IPS DF 6.9 (cell line): ENCODE results near the gene HDGFL3.
"Not testable (repeated sequence)": the region's sequence is repeated elsewhere in the genome, so short reads cannot be mapped to it uniquely, and the experiment has no call there.

Source experiments
- DNase-seq: peaks from one replicate; pipeline ENCODE4 v3.0.0-alpha.2; 2013; ENCODE audit warnings: low read depth, low spot score
- H3K27ac ChIP-seq: one replicate; pipeline ENCODE4 v1.5.1; 2013; ENCODE audit warnings: low read length, control low read depth
- H3K27me3 ChIP-seq: 2 replicates; pipeline ENCODE4 v1.6.1; 2013; ENCODE audit warnings: mild to moderate bottlenecking, low read length; ENCODE audit not compliant: control insufficient read depth, insufficient read depth
- H3K36me3 ChIP-seq: 2 replicates; pipeline ENCODE4 v1.6.1; 2013; ENCODE audit warnings: low read length; ENCODE audit not compliant: control insufficient read depth, insufficient read depth
- H3K4me1 ChIP-seq: 2 replicates; pipeline ENCODE4 v1.6.1; 2013; ENCODE audit warnings: low read length; ENCODE audit not compliant: control insufficient read depth, insufficient read depth
- H3K4me3 ChIP-seq: 2 replicates; pipeline ENCODE4 v1.5.1; 2013; ENCODE audit warnings: mild to moderate bottlenecking, low read length
- H3K9me3 ChIP-seq: 2 replicates; pipeline ENCODE4 v1.6.1; 2013; ENCODE audit warnings: low read length, inconsistent platforms; ENCODE audit not compliant: control insufficient read depth, insufficient read depth
- WGBS: extraction: QIAGEN DNeasy Blood & Tissue Kit; methylation state at CpG from one replicate; pipeline ENCODE4 v1.1.7; 2013; ENCODE audit warnings: mixed read lengths, missing lambda C conversion rate; ENCODE audit not compliant: insufficient read length, insufficient coverage; 5-methylcytosine and 5-hydroxymethylcytosine counted together

Gene HDGFL3

DNA sequence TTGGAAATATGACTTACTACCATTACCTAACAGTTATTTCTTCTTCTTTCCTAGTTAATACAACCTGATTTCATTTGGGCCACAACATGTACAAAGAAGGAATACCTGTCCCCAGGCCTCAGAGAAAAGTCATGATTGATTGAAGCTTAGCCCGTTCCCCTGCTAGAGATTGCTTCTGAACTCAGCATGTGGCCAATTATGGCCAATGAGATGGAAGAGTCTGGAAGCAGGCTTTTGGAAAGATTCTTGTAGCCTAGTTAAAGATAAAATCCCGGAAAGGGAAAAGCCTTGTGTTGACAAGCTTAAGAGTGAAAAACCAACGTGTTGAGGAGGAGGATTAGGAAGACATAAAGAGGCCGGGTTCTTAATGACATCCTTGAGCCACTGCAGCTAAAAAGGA lies 117.2 kb downstream of the HDGFL3 start:
- Histone ChIP-seq H3K36me3 (no peaks in the 10 kb centered on the region), H3K4me3 (no peak overlapping the region), H3K27me3 (no peaks in the 10 kb centered on the region), H3K9me3 (no peaks in the 10 kb centered on the region), H3K4me1 (no peaks in the 10 kb centered on the region), H3K27ac (no peak overlapping the region)
- no CpG with 5 or more reads among the region's 4 CpGs for WGBS
- DNase-seq, result no peak

DNA sequence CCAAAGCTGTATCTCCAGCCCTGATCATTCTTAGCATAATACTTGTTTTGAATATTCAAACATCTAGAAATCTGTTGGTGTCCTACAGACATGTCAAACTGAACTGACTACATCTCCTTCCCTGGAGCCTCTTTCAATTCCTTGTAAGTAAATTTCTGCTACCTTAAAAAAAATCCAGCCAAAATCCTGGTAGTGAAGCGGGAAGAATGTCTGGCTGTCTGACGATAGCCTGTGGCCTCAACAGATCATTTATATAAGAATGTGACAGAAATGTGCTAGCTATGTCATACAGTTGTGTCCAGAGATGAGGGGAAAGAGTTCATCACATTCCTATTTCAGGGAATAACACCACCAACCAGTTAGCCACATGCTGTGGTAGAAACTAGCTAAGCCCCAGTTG lies 118.7 kb downstream of the HDGFL3 start:
- H3K4me3 ChIP-seq, result no peak overlapping the region
- no CpG with 5 or more reads among the region's 2 CpGs for WGBS
- H3K27me3 ChIP-seq, result no peaks in the 10 kb centered on the region
- H3K9me3 ChIP-seq, result no peaks in the 10 kb centered on the region
- H3K36me3 ChIP-seq, result no peaks in the 10 kb centered on the region
- DNase-seq, result no peak
- H3K27ac ChIP-seq, result no peak overlapping the region
- H3K4me1 ChIP-seq, result no peaks in the 10 kb centered on the region

DNA sequence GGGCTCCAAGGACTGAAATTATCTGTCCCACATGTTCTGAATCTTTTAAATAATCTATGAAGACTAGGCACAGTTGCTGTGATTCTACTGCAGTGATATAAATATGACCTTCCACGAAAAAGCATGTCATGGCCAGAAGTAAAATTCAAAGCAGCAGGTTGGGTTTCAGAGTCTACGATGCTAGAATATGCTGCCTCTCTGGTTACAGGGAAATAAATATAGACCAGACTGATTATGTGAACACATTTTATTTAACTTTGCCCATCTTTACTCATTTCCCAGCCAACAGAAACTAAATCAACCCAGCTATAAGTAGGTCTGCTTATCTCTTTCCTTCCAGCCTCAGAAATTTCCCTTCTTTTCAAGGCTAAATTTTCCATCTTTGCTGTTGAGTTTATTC lies 120.0 kb downstream of the HDGFL3 start:
- Histone ChIP-seq H3K4me3 (no peak overlapping the region), H3K9me3 (no peaks in the 10 kb centered on the region), H3K27ac (no peak overlapping the region), H3K36me3 (no peaks in the 10 kb centered on the region), H3K27me3 (no peaks in the 10 kb centered on the region), H3K4me1 (no peaks in the 10 kb centered on the region)
- DNase-seq, result no peak
- no CpG with 5 or more reads among the region's 2 CpGs for WGBS

DNA sequence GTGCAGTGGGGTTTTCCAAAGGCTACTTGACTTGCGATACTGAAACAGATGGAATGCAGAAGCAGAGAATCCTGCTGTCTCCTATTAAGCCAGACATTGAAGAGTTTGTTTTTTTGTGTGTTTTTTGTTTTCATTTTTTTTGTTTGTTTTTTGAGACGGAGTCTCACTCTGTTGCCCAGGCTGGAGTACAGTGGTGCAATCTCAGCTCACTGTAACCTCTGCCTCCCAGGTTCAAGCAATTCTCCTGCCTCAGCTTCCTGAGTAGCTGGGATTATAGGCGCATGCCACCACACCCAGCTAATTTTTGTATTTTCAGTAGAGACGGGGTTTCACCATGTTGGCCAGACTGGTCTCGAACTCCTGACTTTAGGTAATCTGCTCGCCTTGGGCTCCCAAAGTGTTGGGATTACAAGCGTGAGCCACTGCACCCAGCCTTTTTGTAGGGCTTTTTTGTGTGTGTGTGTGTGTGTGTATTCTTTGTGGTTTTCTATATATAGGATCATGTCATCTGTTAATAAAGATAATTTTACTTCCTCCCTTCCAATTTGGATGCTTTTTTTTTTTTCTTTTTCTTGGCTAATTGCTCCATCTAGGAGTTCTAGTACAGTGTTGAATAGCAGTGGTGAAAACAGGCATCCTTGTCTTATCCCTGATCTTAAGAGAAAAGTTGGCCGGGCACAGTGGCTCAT lies 121.6 kb downstream of the HDGFL3 start:
- no CpG with 5 or more reads among the region's 8 CpGs for WGBS
- not testable (repeated sequence) for H3K4me3 ChIP-seq, H3K27me3 ChIP-seq, H3K27ac ChIP-seq, H3K4me1 ChIP-seq, H3K36me3 ChIP-seq, H3K9me3 ChIP-seq, DNase-seq

DNA sequence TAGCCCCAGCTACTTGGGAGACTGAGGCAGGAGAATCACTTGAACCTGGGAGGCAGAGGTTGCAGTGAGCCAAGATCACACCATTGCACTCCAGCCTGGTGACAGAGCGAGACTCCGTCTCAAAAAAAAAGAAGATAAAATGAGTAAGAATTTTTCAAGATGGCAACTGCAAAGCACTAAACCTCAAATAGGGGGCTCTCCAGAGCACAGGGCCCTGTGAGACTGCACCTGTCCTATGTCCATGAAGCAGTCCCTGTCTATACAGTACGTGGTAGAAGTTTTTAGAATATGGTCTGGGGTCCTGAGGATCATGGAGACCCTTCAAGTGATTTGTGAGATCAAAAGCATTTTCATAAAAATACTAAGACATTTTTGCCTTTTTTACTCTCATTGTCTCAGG lies 122.2 kb downstream of the HDGFL3 start:
- H3K4me1 ChIP-seq, H3K9me3 ChIP-seq, H3K27ac ChIP-seq, H3K27me3 ChIP-seq, H3K36me3 ChIP-seq, DNase-seq, H3K4me3 ChIP-seq: not testable (repeated sequence)
- no CpG with 5 or more reads among the region's 3 CpGs for WGBS

DNA sequence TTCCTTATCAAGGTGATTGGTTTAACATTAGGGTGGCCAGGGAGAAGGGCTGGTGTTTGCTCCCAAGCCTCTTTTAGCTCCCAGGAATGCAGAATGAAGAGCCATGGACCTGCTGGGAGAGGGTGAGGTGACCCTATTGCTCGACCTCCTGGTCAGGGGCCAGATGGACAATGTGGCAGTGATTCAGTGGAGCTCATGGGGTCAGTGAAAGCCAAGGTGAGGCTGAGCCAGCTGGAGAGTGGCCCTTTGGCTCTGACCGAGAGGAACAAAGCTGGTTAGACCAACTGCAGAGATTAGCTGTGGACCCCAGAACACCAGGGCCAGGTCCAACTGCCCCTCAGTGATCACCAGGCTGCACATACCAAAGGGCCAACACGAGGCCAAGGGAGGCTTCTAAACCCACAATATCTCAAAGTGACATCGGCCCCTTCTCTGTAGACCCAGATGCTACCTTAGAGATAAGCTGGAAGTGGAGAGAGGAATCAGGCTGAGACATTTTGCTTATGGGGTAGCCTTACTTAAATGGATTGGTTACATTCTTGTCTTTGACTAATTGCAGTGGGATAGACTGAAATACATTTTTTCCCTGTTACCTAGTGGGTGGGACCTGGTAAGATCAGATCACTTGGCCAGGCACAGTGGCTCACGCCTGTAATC lies 124.8 kb downstream of the HDGFL3 start:
- H3K36me3 ChIP-seq, result no peaks in the 10 kb centered on the region
- no peak overlapping the region for H3K4me3 ChIP-seq
- no peak overlapping the region for H3K27ac ChIP-seq
- no peaks in the 10 kb centered on the region for H3K27me3 ChIP-seq
- WGBS, result no CpG with 5 or more reads among the region's 5 CpGs
- no peaks in the 10 kb centered on the region for H3K4me1 ChIP-seq
- no peak for DNase-seq
- H3K9me3 ChIP-seq, result no peaks in the 10 kb centered on the region

DNA sequence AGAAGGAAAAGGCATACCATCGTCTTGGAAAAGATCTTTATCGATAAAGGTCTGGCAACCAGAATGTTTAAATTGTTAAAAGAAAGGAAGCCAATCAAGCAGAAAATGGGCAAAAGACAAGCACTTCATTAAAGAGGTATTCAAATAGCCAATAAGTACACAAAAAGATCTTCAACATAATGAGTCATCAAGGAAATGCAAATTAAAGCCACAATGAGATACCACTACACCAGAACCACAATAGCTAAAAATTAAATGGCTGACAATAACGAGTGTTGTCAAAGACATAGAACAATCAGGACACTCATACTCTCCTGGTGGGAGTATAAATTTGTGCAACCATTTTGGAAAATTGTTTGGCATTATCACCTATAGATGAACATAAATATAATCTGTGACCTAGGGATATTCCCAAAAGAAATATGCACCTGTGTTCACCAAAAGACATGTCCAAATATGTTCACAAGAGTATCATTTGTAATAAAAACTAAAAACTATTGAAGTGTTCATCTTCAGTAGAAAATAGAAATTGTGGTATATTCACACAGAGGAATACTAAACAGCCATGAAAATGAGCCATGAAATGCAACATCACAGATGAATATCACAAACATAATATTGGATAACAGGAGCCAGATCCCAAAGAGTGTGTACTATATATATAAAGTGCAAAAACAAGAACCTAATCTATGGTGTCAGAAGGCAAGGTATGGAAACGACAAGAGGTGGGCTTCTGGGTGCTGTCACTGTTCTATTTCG lies 126.2 kb downstream of the HDGFL3 start:
- H3K36me3 ChIP-seq, result no peaks in the 10 kb centered on the region
- H3K9me3 ChIP-seq, result no peaks in the 10 kb centered on the region
- no peak overlapping the region for H3K4me3 ChIP-seq
- DNase-seq, result no peak
- WGBS, result no CpG with 5 or more reads among the region's 5 CpGs
- H3K27me3 ChIP-seq, result no peaks in the 10 kb centered on the region
- no peak overlapping the region for H3K27ac ChIP-seq
- H3K4me1 ChIP-seq, result no peaks in the 10 kb centered on the region

DNA sequence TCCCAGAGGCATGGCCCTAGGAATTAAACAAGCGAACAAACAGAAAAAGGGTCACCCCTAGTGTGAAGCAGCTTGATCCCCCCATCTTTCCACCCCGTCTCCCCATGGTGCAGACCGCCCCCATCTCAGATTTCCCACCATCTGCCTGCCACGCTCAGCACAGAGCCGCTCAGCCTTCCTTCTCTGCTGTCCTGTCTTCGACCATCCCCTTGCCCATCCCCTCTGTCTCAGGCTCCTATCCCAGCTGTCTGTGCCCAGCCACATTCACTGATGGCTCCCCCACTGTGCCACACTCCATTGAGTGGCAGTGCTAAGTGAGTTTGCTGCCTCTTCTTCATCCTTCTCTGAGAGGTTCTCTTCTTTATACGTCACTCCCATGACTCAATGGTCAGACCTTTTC lies 128.9 kb downstream of the HDGFL3 start:
- Histone ChIP-seq H3K9me3 (no peaks in the 10 kb centered on the region), H3K27me3 (no peaks in the 10 kb centered on the region), H3K4me1 (no peaks in the 10 kb centered on the region), H3K36me3 (no peaks in the 10 kb centered on the region), H3K4me3 (no peak overlapping the region), H3K27ac (no peak overlapping the region)
- no peak for DNase-seq
- WGBS, result no CpG with 5 or more reads among the region's 7 CpGs
